Dermis blood vessel endothelial cell (primary cell): ENCODE measurements around the gene ENAH. TPM values are rescaled to one million over a fixed set of nuclear protein-coding genes. Genes with fewer than 3 reads are reported as not detected.

Experiments used
- DNase-seq: peaks from one replicate; pipeline ENCODE4 v3.0.0; 2010
- total RNA-seq: library from RNA; depleted of rRNA; stranded (reverse); fragments of >200 nt; gene quantifications from 2 replicates; pipeline ENCODE4 v1.2.3, GENCODE V29; 2014

Gene ENAH
- total RNA-seq, 1 donor from 2014 or later, result 47.0 TPM

GRCh38 chr1:225469051-225469450 is 183.9 kb downstream of the ENAH start:
- DNase-seq, result no peak

- DNase-seq, result no peak
Measured at GRCh38 chr1:225468270-225469020, 184.5 kb downstream of the ENAH start.

DNA sequence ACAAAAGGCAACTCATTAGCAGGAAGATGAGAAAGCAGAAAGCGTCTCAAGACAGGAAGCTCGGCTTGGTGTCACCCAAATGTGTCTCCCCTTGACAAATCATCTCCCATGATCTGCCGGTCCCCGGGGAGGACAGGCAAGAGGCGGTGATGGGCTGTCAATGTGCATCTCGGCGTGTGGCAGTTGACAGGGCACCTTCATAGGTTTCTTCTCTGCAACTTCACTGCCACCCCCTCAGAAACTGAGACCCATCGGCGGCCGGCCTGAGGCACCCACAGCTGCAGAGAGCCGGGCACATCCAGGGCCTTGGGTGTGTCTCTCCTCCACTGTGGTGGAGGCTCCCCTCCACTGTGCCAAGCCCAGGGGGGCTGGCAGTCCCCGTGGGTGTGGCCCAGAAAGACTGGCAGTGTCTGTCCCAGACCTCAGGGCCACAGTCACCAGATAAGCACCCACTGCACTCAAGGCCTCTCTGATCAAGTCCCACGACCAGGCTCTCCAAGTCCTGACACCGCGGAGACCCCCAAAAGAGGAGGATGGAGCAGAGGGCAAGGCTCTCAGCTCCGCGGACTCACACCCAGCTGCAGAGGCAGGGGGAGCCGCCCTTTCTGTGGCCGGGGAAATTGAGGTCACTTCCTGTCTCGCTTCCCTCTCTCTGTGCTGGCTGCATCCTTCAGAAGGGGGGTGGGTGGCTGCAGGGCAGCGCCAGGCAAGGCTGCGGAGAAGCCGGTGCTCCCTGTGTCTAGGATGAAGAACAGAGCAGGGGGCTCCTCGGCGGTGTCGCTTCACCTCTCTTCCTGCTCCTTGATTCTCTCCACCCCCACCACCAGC is 185.5 kb downstream of the ENAH start:
- DNase-seq, result peak; percentile 73

DNA sequence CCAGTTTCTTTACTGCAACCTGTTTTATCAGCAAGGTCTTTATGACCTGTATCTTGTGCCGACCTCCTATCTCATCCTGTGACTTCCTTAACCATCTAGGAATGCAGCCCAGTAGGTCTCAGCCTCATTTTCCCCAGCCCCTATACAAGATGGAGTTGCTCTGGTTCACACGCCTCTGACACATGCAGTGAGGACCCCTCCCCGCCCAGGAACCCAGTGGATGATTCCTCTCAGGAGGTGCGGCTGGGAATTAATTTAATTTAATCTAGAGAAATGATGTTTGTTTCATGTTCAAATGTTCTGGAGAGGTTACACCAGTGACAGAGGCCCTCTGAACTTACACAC is 186.1 kb downstream of the ENAH start:
- DNase-seq, result no peak

DNA sequence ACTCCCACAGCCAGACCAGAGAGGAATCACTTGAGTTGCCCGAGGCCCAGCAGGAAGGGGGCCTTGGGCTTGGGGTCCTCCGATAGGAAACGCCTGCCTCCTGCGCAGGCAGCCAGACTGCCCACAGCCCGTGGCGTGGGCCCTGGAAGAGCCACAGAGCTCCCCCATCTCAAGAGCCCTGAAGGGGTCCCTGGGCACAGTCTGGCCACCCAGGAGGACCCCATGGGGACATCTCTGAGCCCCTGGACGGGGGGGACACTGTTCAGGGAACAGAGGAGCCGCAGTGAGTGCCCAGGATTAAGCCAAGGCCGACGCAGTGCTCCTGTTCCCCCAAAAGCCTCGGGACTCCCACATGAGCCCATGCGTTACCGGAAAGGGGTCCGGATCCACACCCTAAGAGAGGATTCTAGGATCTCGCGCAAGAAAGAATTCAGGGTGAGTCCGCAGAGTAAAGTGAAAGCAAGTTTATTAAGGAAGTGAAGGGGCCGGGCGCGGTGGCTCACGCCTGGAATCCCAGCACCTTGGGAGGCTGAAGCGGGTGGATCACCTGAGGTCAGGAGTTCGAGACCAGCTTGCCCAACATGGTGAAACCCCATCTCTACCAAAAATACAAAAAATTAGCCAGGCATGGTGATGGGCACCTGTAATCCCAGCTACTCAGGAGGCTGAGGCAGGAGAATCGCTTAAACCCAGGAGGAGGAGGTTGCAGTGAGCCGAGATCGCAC is 187.0 kb downstream of the ENAH start:
- DNase-seq, result no peak

DNA sequence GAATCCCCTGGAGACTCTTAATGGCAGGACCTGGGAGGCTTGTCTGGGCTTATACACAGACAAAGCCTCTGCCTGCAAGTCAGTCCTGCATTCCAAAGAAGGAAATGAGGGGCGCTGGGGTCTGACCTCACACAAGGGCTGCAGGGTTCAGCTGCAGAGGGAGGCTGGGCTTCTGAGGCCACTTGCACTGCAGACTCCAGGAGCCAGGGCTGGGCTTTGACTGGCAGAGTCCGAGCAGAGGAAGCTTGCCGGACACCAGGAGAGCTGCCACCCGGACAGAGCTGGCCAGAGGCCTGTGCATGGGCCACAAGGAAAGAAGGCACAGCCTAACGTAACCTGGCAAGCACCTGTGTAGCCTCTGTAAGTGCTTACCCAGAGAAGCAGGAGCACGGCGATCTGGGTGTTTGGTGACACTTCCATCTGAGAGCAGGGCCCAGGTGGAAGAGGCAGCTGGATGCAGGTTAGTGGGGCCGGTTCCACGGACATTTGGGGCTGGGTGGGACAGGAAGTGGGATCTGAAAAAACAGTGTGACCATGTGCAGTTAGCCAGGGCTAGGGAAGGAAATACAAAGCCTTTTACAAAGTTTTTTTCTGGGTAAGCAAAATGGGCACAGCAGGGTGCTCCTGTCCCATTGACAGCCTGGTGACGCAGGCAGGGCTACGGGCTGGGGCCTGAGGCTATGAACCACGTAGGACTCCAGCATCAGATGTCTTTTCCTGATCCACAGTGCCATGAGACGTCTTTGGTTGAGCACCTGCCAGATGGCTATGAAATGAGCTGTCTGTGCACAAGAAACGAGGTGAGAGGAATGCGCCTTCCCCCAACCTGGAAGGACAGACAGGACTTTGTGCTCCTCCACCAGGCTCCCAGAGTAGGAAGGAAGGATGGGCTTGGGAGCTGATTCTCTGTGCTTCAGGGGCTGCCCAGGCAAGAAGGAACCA is 187.8 kb downstream of the ENAH start:
- DNase-seq, result no peak

DNA sequence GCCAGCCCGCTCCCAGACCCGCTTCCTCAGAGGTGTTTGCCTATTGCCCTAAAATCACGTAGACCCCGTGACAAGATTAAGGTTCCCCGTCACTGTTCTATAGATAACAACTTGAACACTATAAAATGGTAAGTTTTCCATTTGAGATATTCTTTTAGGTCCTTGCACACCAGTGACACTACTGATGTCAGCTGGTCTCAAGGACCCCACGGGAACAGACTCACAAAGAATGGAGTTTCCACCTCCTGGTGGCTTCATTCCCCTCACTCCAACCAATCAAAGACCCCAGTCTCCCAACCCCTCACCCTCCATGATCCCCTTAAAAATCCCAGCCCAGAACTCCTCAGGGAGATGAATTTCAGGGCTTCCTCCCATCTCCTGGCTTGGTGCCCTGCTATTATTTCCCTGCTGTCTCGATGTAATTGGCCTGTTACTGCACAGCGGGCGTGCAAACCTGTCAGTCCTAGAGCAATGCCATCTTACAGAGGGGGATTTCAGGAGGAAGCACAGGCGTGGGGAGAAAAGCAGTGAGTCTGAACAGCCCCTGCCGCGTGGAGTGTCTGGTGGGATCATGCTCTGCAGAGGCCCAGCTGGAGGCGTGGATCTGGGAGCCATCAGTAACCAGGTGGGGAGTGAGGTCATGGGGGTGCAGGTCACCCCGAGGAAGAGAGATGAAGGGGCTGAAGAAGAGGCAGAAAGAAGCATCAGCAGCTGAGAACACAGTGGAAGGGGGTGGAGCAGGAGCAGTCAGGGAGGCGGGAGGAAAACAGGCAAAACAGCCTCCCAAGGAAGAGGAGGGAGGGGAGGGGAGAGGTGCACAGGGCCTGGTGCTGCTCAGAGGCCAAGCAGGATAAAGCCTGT is 190.0 kb downstream of the ENAH start:
- peak; percentile 59 for DNase-seq

DNA sequence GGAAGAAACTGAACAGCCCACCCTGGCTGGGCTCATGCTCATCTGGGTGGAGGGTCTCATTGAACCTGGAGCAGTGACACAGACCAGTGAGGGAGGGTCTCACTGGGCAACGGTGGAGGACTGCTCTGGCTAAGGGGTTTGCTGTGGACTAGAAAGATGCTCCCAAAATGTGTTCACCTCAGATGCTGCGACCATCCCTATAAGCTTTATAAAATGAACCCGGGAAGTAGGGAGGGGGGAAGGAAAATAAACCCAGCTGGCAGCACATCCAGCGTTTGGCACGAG is 190.6 kb downstream of the ENAH start:
- no peak for DNase-seq

GRCh38 chr1:225461533-225462428 is 191.1 kb downstream of the ENAH start:
- no peak for DNase-seq

DNA sequence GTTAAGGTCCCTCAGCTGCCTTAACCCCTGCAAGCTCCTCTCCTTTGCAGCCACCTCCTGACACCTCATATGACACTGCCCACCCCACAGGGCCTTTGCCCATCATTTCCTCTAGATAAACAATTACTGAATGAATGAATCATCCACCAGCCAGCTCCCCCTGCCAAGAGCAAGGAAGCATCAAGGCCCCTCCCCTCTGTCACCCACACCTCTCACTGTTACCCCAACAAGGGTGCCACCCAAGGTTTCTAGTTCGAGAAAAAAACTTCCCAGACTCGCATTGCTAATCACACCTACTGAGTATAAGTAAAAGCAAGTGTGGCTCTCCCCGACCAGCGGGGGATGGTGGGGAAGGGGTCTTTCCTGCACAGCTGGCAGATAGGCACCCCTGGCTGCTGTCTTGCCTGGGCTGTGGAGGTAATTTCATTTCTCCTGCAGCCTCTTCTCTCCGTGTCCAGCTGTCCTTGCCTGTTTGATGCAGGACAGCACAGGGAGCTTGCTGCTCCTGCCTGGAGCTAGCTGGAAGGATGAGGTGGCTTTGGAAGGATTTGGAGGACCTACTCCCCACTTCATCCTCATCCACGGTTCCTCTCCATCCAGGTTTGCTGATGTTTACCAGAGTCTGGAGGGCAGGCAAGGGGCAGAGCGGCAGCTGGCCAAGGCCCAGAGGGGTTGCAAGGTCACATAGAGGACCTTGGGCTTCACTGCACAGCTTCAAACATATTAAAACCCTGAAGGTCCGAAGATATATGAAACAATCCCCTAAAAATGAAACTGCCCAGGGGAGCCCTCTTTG is 192.0 kb downstream of the ENAH start:
- DNase-seq, result peak; percentile 43

DNA sequence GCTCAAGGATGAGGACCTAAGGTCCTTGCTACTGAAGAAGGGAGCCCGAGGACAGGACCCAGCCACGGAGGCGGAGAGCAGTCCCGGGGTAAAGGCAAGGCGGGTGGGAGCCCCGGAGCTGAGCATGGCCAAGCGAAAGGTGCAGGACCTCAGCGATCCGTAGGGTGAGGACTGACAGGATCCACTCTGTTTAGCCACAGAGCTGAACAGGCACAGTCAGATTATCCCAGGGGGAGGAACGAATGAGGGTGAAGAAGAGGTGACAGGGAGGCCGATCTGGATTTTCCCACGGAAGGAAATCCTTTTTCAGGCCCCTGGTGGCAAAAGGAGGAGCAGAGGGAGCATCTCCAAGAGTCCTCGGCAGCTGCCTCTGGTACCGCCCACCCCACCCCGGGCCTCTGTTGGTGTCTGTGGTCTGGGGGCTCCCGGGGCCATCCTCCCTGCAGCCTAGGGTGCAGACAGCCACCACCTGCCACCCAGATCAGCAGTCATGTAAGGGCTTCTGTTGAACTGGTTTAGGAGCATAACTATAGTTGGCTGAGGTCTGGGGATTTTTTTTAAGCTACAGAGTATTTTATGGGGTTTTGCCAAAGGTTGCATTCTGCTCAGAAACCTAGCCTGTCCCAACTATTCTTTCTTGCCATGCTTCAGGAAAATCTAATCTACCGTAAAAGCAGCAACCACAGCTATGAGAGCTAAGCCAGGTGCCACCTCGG is 192.7 kb downstream of the ENAH start:
- no peak for DNase-seq

- DNase-seq, result no peak
Measured at GRCh38 chr1:225458222-225458631, 194.7 kb downstream of the ENAH start.

DNA sequence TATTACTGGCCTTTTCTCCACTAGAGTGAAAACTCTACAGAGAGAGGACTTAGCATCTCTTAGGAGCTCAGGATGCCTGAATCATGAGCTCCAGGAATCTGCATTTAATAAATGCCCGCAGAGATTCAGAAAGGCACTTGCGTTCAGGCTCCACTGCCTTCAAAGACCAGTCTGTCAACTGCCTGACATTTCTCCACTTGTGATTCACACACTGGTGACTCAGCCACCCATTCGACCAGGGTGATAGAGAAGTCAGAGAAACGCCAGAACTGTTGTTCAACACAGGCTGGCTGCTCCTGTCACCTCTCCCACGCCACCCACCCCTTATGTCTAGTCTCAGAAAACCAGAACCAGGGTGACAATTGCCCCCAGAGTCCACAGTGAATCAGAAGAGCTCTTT is 198.2 kb downstream of the ENAH start:
- peak; percentile 77 for DNase-seq

GRCh38 chr1:225453797-225454648 is 198.9 kb downstream of the ENAH start:
- DNase-seq, result peak; percentile 36

DNA sequence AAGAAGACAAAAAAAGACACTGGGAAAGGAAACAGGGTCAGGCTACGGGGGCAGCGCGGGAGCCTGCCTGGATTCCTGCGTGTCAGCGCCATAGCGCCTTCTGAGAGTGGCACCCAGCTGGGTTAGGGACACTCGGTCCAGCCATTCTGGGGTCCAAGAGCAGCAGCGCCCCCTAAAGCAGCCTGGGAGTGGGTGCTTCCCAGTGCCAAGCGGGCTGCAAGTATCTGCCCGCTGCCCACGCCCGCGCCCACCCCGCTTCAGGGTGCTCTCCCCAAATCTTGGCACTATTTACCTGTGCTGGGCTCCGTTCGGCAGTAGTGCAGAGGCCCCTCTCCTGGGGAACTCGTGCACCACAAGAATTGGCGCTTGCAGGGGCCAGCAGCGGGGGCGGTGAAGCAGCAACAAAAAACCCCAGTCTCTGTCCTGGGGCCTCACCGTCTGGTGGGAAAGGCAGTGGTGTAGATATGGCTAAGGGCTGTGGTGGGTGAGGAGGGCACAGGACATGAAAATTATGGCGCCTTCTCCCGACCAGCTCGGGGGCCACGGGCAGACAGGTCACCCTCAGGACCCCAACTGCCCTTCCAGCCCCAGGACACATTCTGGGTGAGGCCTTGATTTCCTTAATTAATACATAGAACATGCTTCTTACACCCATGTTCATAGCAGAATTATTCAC is 200.9 kb downstream of the ENAH start:
- no peak for DNase-seq

DNA sequence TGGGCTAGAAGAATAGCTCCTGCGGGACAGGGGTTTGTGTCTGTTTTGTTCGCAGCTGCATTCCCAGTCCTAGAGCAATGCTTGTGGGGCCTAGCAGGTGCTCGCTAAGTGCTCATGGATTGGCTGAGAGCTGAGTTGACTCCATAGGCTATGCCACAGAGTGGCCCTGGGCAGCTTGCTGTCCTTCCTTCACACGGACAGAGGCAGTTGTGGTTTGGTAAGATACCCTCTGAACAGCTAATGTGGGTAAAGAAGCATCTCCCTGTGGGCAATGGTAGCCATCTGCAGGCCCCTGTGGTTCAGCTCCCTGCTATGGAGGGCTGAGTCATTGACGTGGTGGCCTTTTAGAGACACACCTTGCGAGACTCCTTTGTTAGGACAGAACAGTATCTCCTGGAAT is 201.6 kb downstream of the ENAH start:
- DNase-seq, result no peak

- DNase-seq, result peak; percentile 26
Measured at GRCh38 chr1:225450491-225451191, 202.3 kb downstream of the ENAH start.
